Endometrial microvascular endothelial cells (primary cell): ENCODE measurements around the gene CISH. TPM values are rescaled to one million over a fixed set of nuclear protein-coding genes. Genes with fewer than 3 reads are reported as not detected.

Source experiments
- in situ Hi-C: cut with HindIII; loops from 2 replicates; pipeline ENCODE4 v1.10.0; 2017; ENCODE audit warnings: low sequenced_read_pairs, low pct_unique_long_range_greater_than_20kb; ENCODE audit errors: inconsistent ontology term
- total RNA-seq: library from RNA; depleted of rRNA; stranded (reverse); fragments of >200 nt; gene quantifications from one replicate; pipeline ENCODE4 v1.2.3, GENCODE V29; 2015; ENCODE audit errors: inconsistent ontology term

Gene CISH
- 0.19 TPM for total RNA-seq

DNA sequence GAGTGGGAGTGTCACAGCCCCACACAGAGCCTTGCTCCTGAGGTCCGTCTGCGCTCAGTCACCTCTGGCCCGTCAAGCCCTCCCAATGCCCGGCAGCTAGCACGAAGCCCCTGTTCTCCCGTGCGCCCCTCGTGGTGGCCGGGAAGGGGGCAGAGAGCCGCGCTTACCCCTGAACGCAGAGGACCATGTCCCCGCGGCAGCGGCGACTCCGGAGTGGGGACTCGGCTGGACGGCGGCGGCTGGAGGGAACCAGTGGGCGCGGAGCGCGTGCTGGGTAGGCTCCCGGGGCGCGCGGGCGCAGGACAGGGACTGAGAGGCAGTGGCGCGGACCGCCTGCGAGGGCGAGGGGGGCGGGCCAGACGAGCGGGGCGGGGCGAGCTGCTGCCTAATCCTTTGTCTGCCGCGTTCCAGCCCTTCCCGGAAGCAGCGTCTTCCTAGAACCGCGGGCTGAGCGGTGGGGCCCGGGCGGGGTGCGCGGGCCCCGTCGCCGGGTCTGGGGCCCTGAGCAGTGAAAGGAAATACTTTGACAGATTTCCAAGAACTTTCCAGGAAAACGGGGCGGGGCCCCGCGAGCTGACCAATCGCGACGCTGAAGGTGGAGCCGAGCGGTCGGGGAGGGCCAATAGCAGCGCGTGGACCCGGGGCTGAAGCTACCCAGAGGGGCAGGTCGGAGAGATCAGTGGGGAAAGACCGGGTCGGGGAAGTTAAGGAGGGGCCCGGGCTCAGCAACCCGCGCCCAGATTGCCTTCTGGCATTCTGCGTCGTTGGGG lies at the start of gene CISH:
Gene CISH, minus strand, starts transcription at position 311 of the 770 bp plus-strand sequence. Its CDS starts 124 bp downstream, at position 187.
- in situ Hi-C loops, result loop anchor here (25.0 kb wide), 1 partner anchor 776 kb away; the partner anchor contains the start of genes MANF and RBM15B

DNA sequence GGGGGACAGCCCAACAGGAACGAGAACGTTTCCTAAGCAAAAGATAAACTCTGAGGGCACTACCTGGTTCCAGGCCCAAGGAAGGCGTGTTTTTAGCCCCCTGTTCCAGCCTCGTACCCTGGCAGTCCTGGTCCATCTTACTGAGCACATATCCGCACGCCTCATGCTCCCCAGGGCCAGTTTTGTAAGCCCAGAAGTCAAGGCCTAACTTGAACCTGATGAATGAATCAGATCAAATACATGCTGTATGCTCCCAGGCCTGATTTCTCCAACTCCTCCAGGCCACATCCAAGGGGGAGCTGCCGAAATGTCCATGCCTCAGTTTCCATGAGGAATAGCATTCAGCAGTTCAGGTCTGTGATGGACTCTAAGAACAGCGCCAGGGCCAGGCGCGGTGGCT lies 48.8 kb upstream of the CISH start:
- in situ Hi-C loops, result no loop called here

DNA sequence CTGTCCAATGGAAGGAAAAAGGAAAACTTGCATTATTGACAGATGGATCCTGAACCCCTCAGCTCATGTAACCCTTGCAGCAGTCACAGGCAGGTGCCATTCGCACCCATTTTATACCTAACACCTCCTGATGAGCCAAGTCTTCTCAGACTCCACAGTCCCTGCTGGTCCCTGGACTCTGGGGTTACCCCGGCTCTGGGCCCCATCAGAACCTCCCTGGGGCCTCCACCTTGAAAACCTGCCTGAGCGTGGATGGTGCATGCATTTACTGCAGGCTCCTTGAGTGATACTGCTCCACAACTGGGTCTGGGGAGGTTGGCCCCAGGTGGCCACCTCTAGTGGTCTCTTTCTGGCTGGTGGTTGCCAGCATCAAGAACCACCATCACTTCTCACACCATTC lies 47.3 kb upstream of the CISH start:
- in situ Hi-C loops, result no loop called here

- in situ Hi-C loops, result no loop called here
Observed at GRCh38 chr3:50658416-50658815, 46.8 kb upstream of the CISH start.

- in situ Hi-C loops, result no loop called here
Observed at GRCh38 chr3:50657816-50658215, 46.2 kb upstream of the CISH start.

GRCh38 chr3:50657407-50657806 lies 45.8 kb upstream of the CISH start:
- in situ Hi-C loops, result no loop called here

DNA sequence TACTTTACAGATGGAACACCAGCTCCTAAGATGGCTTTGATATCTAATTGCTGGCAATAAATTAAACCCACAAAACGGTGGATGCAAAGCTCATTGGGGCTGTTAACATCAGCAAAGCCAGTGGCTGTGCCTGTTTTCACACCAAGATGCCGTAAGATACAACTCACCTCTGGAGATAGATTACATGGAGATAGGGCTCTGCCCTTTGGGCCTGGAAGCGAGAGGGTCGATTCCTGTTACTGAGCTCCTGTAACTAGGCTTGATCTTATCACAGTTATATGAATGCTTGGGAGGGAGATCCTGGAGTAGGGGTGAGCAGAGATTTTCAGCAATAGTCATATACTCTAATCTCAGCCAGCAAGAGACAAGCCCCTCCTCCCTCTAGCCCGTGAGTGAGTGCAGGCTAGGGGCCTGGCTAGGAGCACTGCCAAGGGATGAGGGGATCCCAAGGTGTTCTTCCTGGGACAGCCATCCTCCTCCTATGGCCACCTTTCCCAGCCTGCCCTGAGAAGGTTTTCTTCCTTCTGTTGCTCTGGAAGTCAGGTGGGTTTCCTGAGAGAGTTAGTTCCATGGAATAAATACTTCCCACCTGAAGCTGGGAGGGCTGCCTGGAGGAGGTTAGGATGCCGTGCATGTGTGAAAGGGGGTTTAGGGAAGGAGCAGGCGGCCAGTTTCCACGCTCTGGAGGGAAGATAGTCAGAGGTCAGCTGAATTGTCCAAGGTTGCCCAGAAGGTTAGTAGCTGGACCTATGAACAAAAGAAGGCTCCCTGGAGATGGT lies 45.0 kb upstream of the CISH start:
- in situ Hi-C loops, result no loop called here

DNA sequence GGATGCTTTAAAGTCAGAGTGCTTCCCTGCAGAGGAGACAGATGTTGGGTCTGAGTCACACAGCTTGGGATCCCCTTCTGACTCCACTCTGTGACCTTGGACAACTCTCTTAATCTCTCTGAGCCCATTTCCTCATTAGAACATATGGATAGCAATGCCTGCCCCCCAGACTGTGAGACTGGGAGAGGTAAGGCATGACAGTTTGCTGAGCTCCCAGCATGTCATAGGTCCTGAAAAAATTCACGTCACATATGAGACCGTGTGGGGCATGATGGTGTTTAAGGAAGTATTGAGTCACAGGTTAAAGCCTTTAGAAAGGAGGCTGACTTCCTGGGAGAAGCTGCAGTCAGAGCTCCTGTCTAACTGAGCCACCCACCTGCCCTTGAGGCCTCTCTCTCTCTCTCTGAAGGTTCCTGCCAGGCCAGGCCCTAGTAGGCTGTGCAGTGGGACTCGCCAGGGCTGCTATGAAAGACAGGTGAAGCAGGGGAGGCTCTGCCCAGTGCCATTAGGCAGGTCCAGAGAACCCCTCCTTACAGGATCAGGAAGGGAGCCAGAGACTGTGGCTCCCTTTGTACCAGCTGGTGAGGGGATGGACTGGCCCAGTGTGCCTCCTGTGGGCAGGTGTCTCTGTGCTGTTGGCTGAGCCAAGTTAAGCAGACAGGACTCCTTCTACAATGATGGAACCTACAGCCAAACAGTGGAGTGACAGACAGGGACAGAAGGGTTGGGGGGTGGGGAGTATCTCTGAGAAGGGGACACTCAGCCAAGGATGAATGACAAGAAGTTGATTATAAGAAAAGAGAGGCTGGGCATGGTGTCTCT lies 43.6 kb upstream of the CISH start:
- in situ Hi-C loops, result no loop called here

- in situ Hi-C loops, result no loop called here
Observed at GRCh38 chr3:50653937-50654595, 42.5 kb upstream of the CISH start.

DNA sequence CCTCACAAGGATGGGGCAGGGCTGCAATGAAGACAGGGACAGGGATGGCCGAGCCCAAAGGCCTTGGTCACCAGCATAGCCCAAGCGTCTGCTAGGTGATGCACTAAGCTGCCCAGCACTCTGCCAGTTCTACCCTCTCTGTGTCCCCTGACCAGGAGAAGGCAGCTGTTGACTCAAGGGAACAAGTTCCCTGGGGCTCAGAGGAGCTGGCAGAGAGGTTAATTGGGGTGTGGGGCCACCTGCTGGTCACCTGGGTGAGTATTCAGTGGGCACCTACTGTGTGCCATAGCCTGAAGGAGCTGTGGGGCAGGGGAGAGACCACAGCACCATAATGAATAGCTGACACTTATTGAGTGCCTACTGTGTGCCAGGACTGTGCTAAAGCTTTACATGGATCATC lies 41.1 kb upstream of the CISH start:
- in situ Hi-C loops, result no loop called here

DNA sequence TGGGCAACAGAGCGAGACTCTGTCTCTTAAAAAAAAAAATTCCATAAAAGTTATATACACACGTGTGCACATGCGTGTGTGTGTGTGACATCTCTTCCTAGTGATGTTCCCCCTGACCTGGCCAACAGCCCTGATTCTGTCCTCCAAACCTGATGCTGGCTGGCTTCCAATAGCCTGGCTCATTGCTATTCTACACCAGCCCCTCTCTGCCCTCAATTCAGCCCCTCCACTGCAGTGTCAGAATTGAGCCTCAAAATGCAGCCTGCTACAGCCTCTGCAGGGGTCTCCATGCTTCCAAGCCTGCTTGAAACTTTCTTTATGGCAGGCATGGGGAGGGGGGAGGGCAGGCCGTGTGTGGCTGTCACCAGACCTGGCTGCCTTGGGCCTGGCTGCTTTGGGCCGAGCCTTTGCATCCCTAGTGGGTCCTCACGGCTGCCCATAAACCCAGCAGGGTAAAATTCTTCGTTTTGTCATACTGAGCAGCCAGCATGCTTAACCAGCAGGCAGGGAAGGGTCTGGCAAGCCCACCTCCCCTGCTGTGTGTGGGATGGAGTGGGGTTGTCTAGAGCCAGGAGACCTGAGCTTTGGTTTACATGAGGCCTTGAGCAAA lies 40.5 kb upstream of the CISH start:
- in situ Hi-C loops, result no loop called here

- in situ Hi-C loops, result no loop called here
Observed at GRCh38 chr3:50651445-50651844, 39.9 kb upstream of the CISH start.

- in situ Hi-C loops, result no loop called here
Observed at GRCh38 chr3:50650018-50650417, 38.4 kb upstream of the CISH start.

DNA sequence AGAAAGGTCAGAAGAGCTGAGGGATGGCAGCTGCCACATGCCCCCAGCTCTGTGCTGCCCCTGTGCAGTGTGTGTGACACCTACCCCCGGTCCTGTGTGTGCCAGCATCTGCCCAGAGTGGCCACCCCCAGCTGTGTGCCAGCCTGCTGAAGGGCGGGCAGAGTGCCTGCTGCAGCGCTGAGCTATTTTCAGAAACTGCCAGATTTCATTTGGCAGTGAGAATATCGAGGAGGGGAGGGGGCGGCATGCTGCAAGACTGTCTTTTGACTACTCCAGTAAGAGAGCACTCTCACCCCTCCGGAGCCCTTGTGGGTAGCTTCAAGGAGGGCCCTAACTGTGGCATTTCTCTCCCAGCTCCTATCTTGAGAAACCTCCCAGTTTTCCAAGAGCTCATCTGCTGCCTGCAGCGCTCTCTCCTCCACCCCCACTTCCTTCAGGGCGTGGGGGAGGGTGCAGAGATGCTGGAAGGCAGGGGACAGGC lies 37.9 kb upstream of the CISH start:
- in situ Hi-C loops, result no loop called here

- in situ Hi-C loops, result no loop called here
Observed at GRCh38 chr3:50648944-50649343, 37.4 kb upstream of the CISH start.

DNA sequence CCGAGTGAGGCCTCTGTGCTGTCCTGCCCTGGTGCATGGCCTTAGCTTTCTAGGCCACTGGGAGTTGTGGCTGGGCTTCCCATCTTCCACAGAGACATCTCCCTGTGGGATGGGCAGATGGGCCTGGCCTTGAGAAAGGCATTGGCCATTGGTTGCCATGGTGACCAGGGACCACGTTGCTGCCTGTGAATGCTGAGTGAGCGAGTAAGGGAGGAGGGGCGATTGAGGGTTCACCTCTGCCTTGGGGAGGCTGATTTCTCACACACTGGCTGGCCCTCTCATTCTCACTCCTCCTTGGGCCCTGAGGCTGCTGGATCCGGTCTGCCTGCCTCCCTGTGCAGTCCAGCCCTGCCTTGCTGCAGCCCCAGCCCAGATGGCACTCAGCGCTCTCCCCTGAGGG lies 36.7 kb upstream of the CISH start:
- in situ Hi-C loops, result no loop called here

DNA sequence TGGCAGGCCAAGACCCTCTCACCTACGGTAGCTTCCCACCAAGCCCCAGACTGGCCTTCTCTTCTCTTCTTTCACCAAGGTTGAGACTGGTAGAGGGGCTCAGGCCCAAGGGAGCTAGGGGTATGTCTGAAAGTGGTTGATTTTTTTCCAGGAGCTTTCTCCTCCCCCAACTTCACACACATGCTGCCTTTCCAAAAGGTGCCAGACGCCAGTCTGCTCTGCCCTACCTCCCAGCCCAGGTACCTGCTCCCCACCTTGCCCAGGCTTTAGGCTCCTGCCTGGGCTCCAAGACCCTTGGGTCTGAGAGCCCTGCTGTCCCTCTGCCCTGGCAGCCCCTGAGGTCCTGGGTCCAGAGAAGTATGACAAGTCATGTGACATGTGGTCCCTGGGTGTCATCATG lies 33.8 kb upstream of the CISH start:
- in situ Hi-C loops, result no loop called here

DNA sequence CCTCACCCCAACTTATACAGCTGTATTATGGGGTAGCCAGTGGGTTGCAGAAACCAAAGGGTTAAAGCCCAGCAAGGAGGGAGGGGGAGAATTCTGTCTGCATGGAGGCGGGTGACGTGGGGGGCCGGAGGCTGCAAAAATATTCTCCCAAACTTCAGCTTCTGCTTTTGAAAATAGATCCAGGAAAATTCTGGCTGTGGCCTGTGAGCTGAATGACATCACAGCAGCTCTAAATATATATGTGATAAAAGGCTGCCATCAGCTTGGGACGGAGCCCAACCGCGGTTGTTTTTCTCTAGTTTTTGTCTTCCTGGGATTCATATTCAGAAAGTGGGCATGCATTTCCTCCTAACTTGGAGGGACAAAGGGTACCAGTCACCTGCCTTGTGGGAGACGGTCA lies 33.0 kb upstream of the CISH start:
- in situ Hi-C loops, result no loop called here
